Vagina (tissue), 2 donors: ENCODE results near the gene WDR1. TPM values are rescaled to one million over a fixed set of nuclear protein-coding genes. Genes with fewer than 3 reads are reported as not detected.

ENCODE experiments used
- DNase-seq, 2 donors: peaks; one replicate each; pipeline ENCODE4 v3.0.0-alpha.2; 2017; ENCODE audit errors: extremely low spot score in 2 of 2
- H3K27ac ChIP-seq: fragments of 200-600 bp; sonication (generic); one replicate; pipeline ENCODE4 v1.5.1; 2019
- H3K27me3 ChIP-seq: fragments of 200-600 bp; sonication (generic); one replicate; pipeline ENCODE4 v1.5.1; 2019
- H3K36me3 ChIP-seq, 2 donors: fragments of 200-600 bp; sonication (generic); one replicate each; pipeline ENCODE4 v1.5.1; 2017 to 2019
- H3K4me1 ChIP-seq: fragments of 200-600 bp; sonication (generic); one replicate; pipeline ENCODE4 v1.5.1; 2019
- H3K4me3 ChIP-seq, 2 donors: fragments of 200-600 bp; sonication (generic); 1 replicate in 1 of 2; 2 replicates in 1 of 2; pipeline ENCODE4 v1.5.1; 2016 to 2019
- H3K9me3 ChIP-seq: fragments of 200-600 bp; sonication (generic); one replicate; pipeline ENCODE4 v1.5.1; 2019
- POLR2A ChIP-seq, 2 donors: fragments of 450-650 bp; IDR thresholded peaks; one replicate each; pipeline ENCODE4 v1.6.1; 2017; ENCODE audit warnings: antibody characterized with exemption in 2 of 2, mild to moderate bottlenecking in 2 of 2, moderate library complexity in 2 of 2
- POLR2AphosphoS5 ChIP-seq, 2 donors: sonication (generic); formaldehyde crosslinking; IDR thresholded peaks; one replicate each; pipeline ENCODE4 v1.9.0; 2017; ENCODE audit warnings: antibody characterized with exemption in 2 of 2, mild to moderate bottlenecking in 2 of 2, low read depth in 1 of 2; ENCODE audit not compliant: insufficient read depth in 1 of 2
- intact Hi-C: fragments of 100-400 bp; cut with DNase I; formaldehyde crosslinking; loops from one replicate; pipeline ENCODE4 v1.15.1; 2023
- total RNA-seq: library from RNA; depleted of rRNA; stranded (reverse); fragments of >200 nt; gene quantifications from one replicate; pipeline ENCODE4 v1.2.3, GENCODE V29; 2016
- TF ChIP-seq, protein P1 (sequence below), 3 experiments: fragments of 450-650 bp in 2 of 3; fragments of 200-600 bp in 1 of 3; sonication (generic) in 1 of 3; IDR thresholded peaks; one replicate each; pipeline ENCODE4 v1.5.1; 2017 to 2019; ENCODE audit warnings: antibody characterized with exemption in 3 of 3, mild to moderate bottlenecking in 2 of 3, moderate library complexity in 2 of 3

The WDR1 gene
- total RNA-seq, 1 donor from 2014 or later: 159 TPM

DNA sequence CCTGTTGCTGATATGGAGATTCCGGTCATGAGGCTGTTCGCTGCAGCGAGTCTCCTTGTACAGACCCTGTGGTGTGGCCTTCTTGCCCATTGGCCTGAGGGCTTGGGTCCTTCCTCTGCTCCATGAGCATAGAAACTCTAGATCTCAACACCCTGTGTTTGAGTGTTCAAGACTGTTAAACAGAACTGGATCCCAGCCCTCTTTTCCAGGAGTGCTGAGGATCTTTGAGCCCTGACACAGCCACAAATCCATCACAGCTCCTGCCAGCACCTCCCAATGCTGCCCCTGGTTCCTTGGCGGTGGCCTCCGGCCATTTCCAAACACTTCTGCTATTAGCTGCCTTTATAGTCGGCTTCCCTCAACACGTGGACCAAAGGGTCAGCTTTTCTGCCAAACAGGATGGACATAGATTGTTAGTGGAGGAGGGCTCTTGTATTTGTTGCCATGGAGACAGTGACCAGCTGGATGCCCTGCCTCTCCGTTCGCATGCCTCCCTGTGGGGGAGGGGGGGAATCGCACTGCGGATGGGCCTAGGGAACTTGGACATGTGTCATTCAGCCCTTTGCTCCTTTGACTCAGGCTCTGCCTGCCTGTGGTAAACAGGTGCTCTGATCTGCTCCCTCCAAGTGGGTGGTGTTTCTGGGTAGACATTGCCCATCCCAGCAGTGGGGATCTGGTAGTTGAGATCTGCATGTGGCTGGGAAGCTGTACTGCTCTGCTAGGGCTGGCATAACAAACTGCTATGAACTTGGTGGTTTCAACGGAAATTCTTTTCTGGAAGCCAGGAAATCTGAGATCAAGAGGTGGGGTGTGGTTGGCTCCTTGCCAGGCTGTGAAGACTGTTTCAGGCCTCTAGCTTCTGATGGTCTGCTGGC, 6.9 kb upstream of the WDR1 start:
- no peak overlapping the region for H3K4me3 ChIP-seq
- peaks cover 12% of the 10 kb centered on the region for H3K4me1 ChIP-seq
- intact Hi-C loops: no loop called here
- H3K9me3 ChIP-seq: no peaks in the 10 kb centered on the region
- no peaks in the 10 kb centered on the region for H3K36me3 ChIP-seq
- no peak for DNase-seq
- no peaks in the 10 kb centered on the region for H3K27me3 ChIP-seq
- TF ChIP-seq POLR2AphosphoS5 (IDR thresholded peaks at IDR 0.05; ENCODE audit: insufficient read depth in 1 of 2, low read depth in 1 of 2) (no peak), POLR2A (IDR thresholded peaks at IDR 0.05) (no peak)
- TF ChIP-seq, protein P1, sequence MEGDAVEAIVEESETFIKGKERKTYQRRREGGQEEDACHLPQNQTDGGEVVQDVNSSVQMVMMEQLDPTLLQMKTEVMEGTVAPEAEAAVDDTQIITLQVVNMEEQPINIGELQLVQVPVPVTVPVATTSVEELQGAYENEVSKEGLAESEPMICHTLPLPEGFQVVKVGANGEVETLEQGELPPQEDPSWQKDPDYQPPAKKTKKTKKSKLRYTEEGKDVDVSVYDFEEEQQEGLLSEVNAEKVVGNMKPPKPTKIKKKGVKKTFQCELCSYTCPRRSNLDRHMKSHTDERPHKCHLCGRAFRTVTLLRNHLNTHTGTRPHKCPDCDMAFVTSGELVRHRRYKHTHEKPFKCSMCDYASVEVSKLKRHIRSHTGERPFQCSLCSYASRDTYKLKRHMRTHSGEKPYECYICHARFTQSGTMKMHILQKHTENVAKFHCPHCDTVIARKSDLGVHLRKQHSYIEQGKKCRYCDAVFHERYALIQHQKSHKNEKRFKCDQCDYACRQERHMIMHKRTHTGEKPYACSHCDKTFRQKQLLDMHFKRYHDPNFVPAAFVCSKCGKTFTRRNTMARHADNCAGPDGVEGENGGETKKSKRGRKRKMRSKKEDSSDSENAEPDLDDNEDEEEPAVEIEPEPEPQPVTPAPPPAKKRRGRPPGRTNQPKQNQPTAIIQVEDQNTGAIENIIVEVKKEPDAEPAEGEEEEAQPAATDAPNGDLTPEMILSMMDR (IDR thresholded peaks at IDR 0.05): no peak
- H3K27ac ChIP-seq: no peak overlapping the region

DNA sequence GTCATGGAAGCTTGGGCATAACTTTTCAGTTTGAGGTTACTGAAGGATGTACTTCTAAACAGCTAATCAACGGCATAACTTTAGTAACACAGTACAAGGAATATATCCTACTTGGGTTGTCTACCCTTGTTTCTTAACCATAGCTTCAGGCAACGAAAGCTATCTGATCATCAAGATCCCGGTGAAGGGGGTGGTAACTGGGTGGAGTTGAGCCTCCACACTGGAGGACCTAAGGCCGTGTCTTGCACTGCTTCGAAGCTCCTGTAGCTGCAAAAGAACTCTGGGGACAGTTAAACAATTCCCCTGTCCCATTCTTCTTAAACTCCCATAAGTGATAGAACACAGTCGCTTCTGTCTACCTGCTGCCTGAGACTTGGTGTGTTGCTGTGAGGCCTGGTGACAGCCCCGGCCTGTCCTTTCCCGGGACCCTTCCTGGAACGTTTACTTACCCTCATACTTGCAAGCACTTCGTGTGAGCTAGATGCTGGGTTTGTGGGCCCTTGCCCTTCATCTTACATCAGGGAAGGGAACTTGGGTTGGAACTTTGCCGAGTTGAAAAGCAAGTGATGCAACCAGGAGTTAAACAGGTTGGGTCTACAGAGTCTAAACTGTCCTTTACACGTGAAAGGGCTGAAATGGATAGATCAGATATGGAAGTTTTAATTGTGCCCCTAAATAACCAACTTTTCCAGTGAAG, 5.8 kb upstream of the WDR1 start:
- Histone ChIP-seq H3K9me3 (no peaks in the 10 kb centered on the region), H3K36me3 (no peaks in the 10 kb centered on the region), H3K27me3 (no peaks in the 10 kb centered on the region), H3K4me3 (no peak overlapping the region), H3K27ac (no peak overlapping the region), H3K4me1 (peaks cover 23% of the 10 kb centered on the region)
- DNase-seq: no peak
- intact Hi-C loops: no loop called here
- TF ChIP-seq POLR2AphosphoS5 (IDR thresholded peaks at IDR 0.05; ENCODE audit: insufficient read depth in 1 of 2, low read depth in 1 of 2) (no peak), POLR2A (IDR thresholded peaks at IDR 0.05) (no peak)
- TF ChIP-seq, protein P1 (IDR thresholded peaks at IDR 0.05): no peak

DNA sequence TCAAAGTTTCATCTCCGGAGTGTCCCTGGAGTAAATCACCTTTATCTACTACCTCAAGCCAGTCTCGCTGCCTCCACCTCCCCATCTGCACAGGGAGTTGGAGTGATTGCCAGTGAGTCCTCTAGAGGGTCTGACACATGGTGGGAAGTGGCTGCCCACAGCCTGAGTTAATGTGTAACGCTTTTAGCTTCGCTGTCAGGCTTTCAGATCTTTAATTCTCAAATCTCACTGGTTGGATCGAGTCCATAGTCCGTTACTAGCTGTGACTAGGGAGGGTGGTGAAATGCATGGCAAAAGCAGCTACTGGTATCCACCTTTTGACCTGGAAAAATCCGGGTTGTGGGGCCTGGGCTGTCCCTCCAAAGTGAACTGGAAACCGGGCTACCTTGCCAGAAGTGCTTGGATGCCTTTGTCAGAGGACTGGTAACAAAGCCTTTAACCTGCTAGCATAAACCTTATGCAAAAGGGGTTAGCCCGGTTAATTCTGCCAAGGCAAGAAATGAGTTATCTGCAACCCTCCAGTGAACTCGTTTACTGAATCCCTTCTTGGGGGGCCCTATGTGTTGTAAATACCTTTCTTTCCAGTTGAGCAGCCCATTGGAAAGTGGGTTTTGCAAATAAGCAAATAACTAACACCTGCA, 5.1 kb upstream of the WDR1 start:
- intact Hi-C loops: no loop called here
- DNase-seq: no peak
- Histone ChIP-seq H3K4me3 (no peak overlapping the region), H3K9me3 (no peaks in the 10 kb centered on the region), H3K27ac (no peak overlapping the region), H3K27me3 (no peaks in the 10 kb centered on the region), H3K36me3 (no peaks in the 10 kb centered on the region), H3K4me1 (peaks cover 26% of the 10 kb centered on the region)
- TF ChIP-seq POLR2A (IDR thresholded peaks at IDR 0.05): no peak
- TF ChIP-seq, protein P1 (IDR thresholded peaks at IDR 0.05): no peak
- TF ChIP-seq POLR2AphosphoS5 (IDR thresholded peaks at IDR 0.05; ENCODE audit: insufficient read depth in 1 of 2, low read depth in 1 of 2): no peak

DNA sequence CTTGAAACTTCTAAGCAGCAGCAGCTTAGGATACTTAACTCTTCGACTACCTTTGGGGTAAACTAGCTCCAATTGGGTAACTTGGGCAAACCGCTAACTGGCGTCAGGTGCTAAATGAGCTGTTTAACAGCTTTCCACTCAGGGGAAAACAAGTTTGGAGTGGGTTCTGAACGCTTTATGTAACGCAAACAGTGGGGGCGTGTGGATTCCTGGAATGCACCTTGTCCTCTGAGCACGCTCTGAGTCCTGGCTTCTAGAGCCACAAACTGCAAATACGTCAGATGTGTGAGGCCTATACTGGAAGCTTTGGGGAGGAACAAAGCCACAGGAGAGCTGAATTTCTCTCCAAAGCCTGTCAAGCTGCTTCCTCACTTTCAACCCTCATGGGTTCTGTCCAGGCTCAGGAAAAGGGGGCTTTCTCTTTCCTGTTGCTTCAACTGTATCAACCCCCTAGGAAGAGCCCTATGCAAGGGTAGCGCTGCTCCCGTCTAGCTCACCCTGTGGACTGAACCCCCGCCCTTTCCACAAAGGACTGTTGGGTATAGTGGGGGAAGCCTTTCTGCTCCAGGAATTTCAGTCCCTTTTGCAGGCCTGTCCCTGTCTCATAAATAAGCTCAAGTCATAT, 4.5 kb upstream of the WDR1 start:
- TF ChIP-seq, protein P1 (IDR thresholded peaks at IDR 0.05): no peak
- TF ChIP-seq POLR2A (IDR thresholded peaks at IDR 0.05) (no peak), POLR2AphosphoS5 (IDR thresholded peaks at IDR 0.05; ENCODE audit: insufficient read depth in 1 of 2, low read depth in 1 of 2) (no peak)
- no peak for DNase-seq
- Histone ChIP-seq H3K27me3 (no peaks in the 10 kb centered on the region), H3K9me3 (no peaks in the 10 kb centered on the region), H3K4me1 (peaks cover 26% of the 10 kb centered on the region), H3K36me3 (no peaks in the 10 kb centered on the region), H3K4me3 (no peak overlapping the region), H3K27ac (no peak overlapping the region)
- intact Hi-C loops: no loop called here
